ENCODE results near the gene RAB18.

RAB18 gene

GRCh38 chr10:27531336-27531847 is 27.3 kb downstream of the RAB18 start:
- DNase-seq (ENCODE audit: low read depth): no peak
- no peak overlapping the region for H3K4me3 ChIP-seq (ENCODE audit: low read depth, low read length)
- no peak for TF ChIP-seq CTCF (IDR thresholded peaks at IDR 0.05; ENCODE audit: insufficient read depth, low read depth, low read length, missing control alignments)

- no peak for TF ChIP-seq CTCF (IDR thresholded peaks at IDR 0.05; ENCODE audit: insufficient read depth, low read depth, low read length, missing control alignments)
- no peak overlapping the region for H3K4me3 ChIP-seq (ENCODE audit: low read depth, low read length)
- DNase-seq (ENCODE audit: low read depth): no peak
These were observed 30.1 kb downstream of the RAB18 start for GRCh38 chr10:27534161-27534700.

DNA sequence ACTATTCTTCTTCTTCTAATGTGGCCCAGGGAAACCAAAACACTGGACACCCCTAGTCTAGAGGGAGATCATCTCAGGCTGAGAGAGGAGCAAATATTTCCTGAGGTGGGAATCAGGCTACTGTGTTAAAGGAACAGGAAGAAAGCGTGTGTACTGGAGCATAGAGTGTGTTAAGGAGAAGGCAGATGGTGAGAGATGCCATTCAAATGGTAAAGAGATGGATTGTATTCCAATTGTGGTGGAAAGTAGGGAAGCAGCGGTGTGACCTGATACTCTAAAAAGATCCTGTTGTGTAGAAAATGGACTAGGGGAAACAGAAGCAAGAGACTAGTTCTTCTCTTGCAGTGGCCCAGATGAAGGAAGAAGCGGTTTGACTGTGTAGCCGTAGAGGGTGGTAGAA is 31.2 kb downstream of the RAB18 start:
- no peak overlapping the region for H3K4me3 ChIP-seq (ENCODE audit: low read depth, low read length)
- no peak for TF ChIP-seq CTCF (IDR thresholded peaks at IDR 0.05; ENCODE audit: insufficient read depth, low read depth, low read length, missing control alignments)

GRCh38 chr10:27536437-27536836 is 32.3 kb downstream of the RAB18 start:
- DNase-seq (ENCODE audit: low read depth): peak; percentile 4
- no peak overlapping the region for H3K4me3 ChIP-seq (ENCODE audit: low read depth, low read length)
- no peak for TF ChIP-seq CTCF (IDR thresholded peaks at IDR 0.05; ENCODE audit: insufficient read depth, low read depth, low read length, missing control alignments)

More for the DNA sequence above, 31.2 kb downstream of the RAB18 start:
- no peak for DNase-seq (ENCODE audit: low read depth)

GRCh38 chr10:27537166-27537565 is 33.1 kb downstream of the RAB18 start:
- no peak for TF ChIP-seq CTCF (IDR thresholded peaks at IDR 0.05; ENCODE audit: insufficient read depth, low read depth, low read length, missing control alignments)
- no peak overlapping the region for H3K4me3 ChIP-seq (ENCODE audit: low read depth, low read length)
- no peak for DNase-seq (ENCODE audit: low read depth)

- H3K4me3 ChIP-seq (ENCODE audit: low read depth, low read length): no peak overlapping the region
- no peak for TF ChIP-seq CTCF (IDR thresholded peaks at IDR 0.05; ENCODE audit: insufficient read depth, low read depth, low read length, missing control alignments)
- no peak for DNase-seq (ENCODE audit: low read depth)
These were observed 33.7 kb downstream of the RAB18 start for GRCh38 chr10:27537787-27538186.

DNA sequence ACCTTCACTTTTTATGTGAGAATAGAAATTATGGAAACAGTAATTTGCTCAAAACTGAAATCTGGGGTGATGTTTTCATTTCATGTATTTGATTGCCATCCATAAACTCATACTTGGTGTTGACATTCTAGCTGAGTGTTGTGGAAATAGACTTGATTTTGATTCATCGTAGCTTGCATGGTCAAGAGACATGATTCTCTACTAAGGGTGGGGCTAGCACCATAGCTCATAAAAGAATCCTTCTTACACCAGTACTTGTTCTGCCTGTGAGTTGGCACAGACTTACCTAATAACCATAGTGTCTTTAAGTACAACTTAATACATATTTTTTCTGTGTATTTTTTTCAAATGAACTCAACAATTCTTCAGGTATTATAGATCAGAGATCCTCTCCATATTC is 36.6 kb downstream of the RAB18 start:
- no peak for TF ChIP-seq CTCF (IDR thresholded peaks at IDR 0.05; ENCODE audit: insufficient read depth, low read depth, low read length, missing control alignments)
- DNase-seq (ENCODE audit: low read depth): no peak
- no peak overlapping the region for H3K4me3 ChIP-seq (ENCODE audit: low read depth, low read length)

Measured in GM12865 (cell line).